ENCODE measurements around the gene SAMD3.

SAMD3 gene

DNA sequence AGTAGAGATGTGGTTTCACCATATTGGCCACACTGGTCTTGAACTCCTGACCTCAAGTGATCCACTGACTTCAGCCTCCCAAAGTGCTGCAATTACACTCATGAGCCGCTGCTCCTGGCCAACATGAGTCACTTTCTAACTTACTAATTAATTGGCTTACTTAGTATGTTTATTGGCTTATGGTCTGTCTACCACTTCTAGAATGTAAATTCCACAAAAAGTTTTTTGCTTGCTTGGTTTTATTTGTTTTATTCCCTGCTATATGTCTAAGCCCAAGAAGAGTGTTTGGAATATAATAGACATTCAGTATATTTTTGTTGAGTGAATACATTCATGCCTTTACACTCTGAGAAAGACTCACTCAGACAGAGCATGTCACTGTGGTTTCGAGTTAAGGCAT is 86.0 kb downstream of the SAMD3 start:
- DNase-seq (ENCODE audit: extremely low read depth, insufficient read length), result no peak
- Histone ChIP-seq H3K4me3 (replicated peaks; ENCODE audit: low read depth, low read length) (no peak overlapping the region), H3K27me3 (replicated peaks; ENCODE audit: control insufficient read depth, insufficient read depth, low read length) (no peaks in the 10 kb centered on the region), H3K36me3 (ENCODE audit: control insufficient read depth, insufficient read depth, low read length) (no peaks in the 10 kb centered on the region)
- TF ChIP-seq, protein P1, sequence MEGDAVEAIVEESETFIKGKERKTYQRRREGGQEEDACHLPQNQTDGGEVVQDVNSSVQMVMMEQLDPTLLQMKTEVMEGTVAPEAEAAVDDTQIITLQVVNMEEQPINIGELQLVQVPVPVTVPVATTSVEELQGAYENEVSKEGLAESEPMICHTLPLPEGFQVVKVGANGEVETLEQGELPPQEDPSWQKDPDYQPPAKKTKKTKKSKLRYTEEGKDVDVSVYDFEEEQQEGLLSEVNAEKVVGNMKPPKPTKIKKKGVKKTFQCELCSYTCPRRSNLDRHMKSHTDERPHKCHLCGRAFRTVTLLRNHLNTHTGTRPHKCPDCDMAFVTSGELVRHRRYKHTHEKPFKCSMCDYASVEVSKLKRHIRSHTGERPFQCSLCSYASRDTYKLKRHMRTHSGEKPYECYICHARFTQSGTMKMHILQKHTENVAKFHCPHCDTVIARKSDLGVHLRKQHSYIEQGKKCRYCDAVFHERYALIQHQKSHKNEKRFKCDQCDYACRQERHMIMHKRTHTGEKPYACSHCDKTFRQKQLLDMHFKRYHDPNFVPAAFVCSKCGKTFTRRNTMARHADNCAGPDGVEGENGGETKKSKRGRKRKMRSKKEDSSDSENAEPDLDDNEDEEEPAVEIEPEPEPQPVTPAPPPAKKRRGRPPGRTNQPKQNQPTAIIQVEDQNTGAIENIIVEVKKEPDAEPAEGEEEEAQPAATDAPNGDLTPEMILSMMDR (IDR thresholded peaks at IDR 0.05; ENCODE audit: insufficient read depth, low read length, poor library complexity, severe bottlenecking), result no peak

DNA sequence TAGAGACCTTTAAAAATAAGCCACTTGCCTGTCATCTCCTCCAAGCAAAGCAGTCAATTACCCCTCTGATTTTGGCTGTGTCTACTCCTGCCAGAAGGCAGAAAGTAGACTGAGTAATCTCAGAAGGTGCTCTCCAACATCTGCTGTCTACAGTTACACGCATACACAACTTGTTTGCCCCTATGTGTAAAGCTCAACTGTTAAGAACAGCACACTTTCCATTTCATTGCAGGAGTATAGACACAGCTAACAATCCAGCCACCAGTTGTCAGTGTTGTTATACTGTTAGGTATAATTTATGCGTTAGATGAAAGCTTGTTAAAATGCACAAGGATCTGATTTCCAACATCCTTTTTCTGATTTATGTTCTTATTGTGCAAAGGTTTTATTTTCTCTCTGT is 88.2 kb downstream of the SAMD3 start:
- DNase-seq (ENCODE audit: extremely low read depth, insufficient read length), result no peak
- Histone ChIP-seq H3K27me3 (replicated peaks; ENCODE audit: control insufficient read depth, insufficient read depth, low read length) (no peaks in the 10 kb centered on the region), H3K4me3 (replicated peaks; ENCODE audit: low read depth, low read length) (no peak overlapping the region), H3K36me3 (ENCODE audit: control insufficient read depth, insufficient read depth, low read length) (no peaks in the 10 kb centered on the region)
- TF ChIP-seq, protein P1 (IDR thresholded peaks at IDR 0.05; ENCODE audit: insufficient read depth, low read length, poor library complexity, severe bottlenecking), result no peak

DNA sequence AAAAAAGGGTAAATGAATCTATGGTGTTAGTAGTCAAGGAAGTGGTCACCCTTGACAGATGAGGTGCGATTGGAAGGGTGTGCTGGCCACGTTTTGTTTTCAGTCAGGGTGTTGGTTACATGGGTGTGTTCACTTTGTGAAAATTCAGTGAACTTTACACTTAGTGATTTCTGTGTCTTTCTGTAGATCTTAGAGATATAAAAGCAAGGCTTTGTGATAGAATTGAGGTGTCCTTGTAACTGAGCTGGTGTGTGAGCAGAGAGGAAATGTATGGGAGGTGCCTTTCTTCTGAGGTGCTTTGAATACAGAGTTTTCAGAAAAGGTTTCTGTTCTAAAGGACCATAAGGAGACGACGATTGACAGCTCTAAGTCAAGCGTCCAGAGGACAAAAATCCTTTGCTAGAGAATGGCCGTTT is 90.5 kb downstream of the SAMD3 start:
- Histone ChIP-seq H3K36me3 (ENCODE audit: control insufficient read depth, insufficient read depth, low read length) (no peaks in the 10 kb centered on the region), H3K4me3 (replicated peaks; ENCODE audit: low read depth, low read length) (no peak overlapping the region), H3K27me3 (replicated peaks; ENCODE audit: control insufficient read depth, insufficient read depth, low read length) (no peaks in the 10 kb centered on the region)
- no peak for DNase-seq (ENCODE audit: extremely low read depth, insufficient read length)
- TF ChIP-seq, protein P1 (IDR thresholded peaks at IDR 0.05; ENCODE audit: insufficient read depth, low read length, poor library complexity, severe bottlenecking), result no peak

DNA sequence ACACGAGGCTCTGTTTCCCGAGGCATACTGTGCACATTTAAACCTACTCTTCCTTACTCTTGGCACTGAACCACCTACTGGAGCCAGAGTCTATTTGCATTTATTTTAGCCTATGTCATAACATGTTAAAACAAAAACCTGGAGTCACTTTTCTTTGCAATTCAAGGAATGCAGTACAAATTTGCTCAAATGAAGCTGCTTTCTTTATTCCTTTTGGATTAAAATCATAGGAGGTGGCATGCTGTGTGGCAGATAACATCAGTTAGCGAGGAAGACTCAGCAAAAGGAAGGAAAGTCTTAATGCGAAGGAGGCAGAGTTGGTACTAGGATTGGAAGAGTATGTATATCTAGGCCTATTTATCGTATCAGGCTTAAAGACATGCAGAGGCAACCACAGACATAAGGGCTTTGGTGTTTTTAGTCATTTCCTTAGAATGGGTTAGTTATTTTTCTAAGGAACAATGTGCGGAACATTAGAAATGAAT is 92.9 kb downstream of the SAMD3 start:
- TF ChIP-seq, protein P1 (IDR thresholded peaks at IDR 0.05; ENCODE audit: insufficient read depth, low read length, poor library complexity, severe bottlenecking), result no peak
- Histone ChIP-seq H3K36me3 (ENCODE audit: control insufficient read depth, insufficient read depth, low read length) (no peaks in the 10 kb centered on the region), H3K4me3 (replicated peaks; ENCODE audit: low read depth, low read length) (no peak overlapping the region), H3K27me3 (replicated peaks; ENCODE audit: control insufficient read depth, insufficient read depth, low read length) (no peaks in the 10 kb centered on the region)
- no peak for DNase-seq (ENCODE audit: extremely low read depth, insufficient read length)

DNA sequence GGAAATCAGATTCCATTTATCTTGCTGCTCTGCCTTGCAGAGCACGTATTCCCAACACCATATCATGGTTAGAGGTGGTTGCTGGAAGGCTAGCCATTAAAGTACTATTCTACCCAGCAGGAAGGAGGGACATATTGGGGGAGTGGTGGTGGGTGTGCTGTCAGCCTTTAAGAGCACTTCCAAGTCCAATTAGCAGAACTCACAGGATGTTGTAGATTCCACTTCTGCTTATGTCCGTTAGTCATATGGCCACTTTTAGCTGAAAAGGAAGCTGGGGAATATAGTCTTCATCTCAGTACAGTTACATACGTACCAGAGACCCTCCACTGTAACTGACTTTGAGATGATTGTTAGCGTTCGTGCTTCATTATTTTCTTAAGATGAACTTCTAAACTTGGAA is 94.4 kb downstream of the SAMD3 start:
- H3K36me3 ChIP-seq (ENCODE audit: control insufficient read depth, insufficient read depth, low read length), result no peaks in the 10 kb centered on the region
- DNase-seq (ENCODE audit: extremely low read depth, insufficient read length), result no peak
- H3K27me3 ChIP-seq (replicated peaks; ENCODE audit: control insufficient read depth, insufficient read depth, low read length), result no peaks in the 10 kb centered on the region
- TF ChIP-seq, protein P1 (IDR thresholded peaks at IDR 0.05; ENCODE audit: insufficient read depth, low read length, poor library complexity, severe bottlenecking), result no peak
- no peak overlapping the region for H3K4me3 ChIP-seq (replicated peaks; ENCODE audit: low read depth, low read length)

DNA sequence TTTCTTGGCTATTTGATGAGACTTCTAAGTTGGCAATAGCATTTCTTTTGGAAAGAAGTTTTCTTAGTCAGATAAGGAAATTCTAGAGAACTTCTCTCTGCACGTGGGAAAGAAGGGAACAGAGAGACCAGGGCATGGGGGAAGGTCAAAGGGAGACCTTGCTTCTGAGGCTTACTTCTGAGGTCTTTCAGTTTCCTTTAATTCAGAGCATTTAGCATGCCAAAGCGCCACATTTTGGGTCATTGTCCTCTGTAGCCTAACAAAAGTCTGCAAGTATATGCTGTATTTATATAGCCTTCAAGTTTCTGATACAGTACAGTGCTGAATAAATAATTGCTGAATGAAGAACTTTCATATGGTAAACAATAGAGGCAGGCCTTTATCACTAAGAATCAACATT is 95.6 kb downstream of the SAMD3 start:
- H3K27me3 ChIP-seq (replicated peaks; ENCODE audit: control insufficient read depth, insufficient read depth, low read length), result no peaks in the 10 kb centered on the region
- no peak for DNase-seq (ENCODE audit: extremely low read depth, insufficient read length)
- no peaks in the 10 kb centered on the region for H3K36me3 ChIP-seq (ENCODE audit: control insufficient read depth, insufficient read depth, low read length)
- TF ChIP-seq, protein P1 (IDR thresholded peaks at IDR 0.05; ENCODE audit: insufficient read depth, low read length, poor library complexity, severe bottlenecking), result no peak
- H3K4me3 ChIP-seq (replicated peaks; ENCODE audit: low read depth, low read length), result no peak overlapping the region

All from GM06990 (cell line).